Endodermal cell (in vitro differentiated cells): ENCODE measurements around the gene MIXL1. TPM values are rescaled to one million over a fixed set of nuclear protein-coding genes. Genes with fewer than 3 reads are reported as not detected.

ENCODE experiments used
- DNase-seq: peaks from one replicate; pipeline ENCODE4 v3.0.0-alpha.2; 2017
- H3K27ac ChIP-seq: 2 replicates; pipeline ENCODE4 v1.5.1; 2013; ENCODE audit warnings: mild to moderate bottlenecking, low read depth, low read length, moderate library complexity
- H3K27me3 ChIP-seq: 2 replicates; pipeline ENCODE4 v1.6.1; 2013; ENCODE audit warnings: mild to moderate bottlenecking, low read length, moderate library complexity; ENCODE audit not compliant: insufficient read depth, control insufficient read depth, poor library complexity, severe bottlenecking
- H3K36me3 ChIP-seq: 2 replicates; pipeline ENCODE4 v1.7.0; 2013; ENCODE audit warnings: mild to moderate bottlenecking, low read length, moderate library complexity; ENCODE audit not compliant: control insufficient read depth, insufficient read depth
- H3K4me1 ChIP-seq: one replicate; pipeline ENCODE4 v1.7.0; 2013; ENCODE audit warnings: low read length; ENCODE audit not compliant: control insufficient read depth, insufficient read depth
- H3K4me3 ChIP-seq: 2 replicates; pipeline ENCODE4 v1.5.1; 2013; ENCODE audit warnings: mild to moderate bottlenecking, low read length, moderate library complexity
- H3K9ac ChIP-seq: 2 replicates; pipeline ENCODE4 v1.6.1; 2013; ENCODE audit warnings: mild to moderate bottlenecking, low read length, moderate library complexity; ENCODE audit not compliant: poor library complexity, severe bottlenecking; ENCODE audit errors: extremely low read depth
- H3K9me3 ChIP-seq: 2 replicates; pipeline ENCODE4 v1.6.1; 2013; ENCODE audit warnings: mild to moderate bottlenecking, low read length, moderate library complexity; ENCODE audit not compliant: control insufficient read depth
- H3K27ac Mint-ChIP-seq: 2 replicates; pipeline ENCODE4 v1.8.0; 2020; ENCODE audit warnings: mixed read lengths
- H3K27me3 Mint-ChIP-seq: 2 replicates; pipeline ENCODE4 v1.8.0; 2021; ENCODE audit warnings: mild to moderate bottlenecking, mixed read lengths; ENCODE audit not compliant: insufficient read depth
- H3K36me3 Mint-ChIP-seq: 2 replicates; pipeline ENCODE4 v1.8.0; 2020; ENCODE audit warnings: low read depth, mixed read lengths
- H3K4me1 Mint-ChIP-seq: 2 replicates; pipeline ENCODE4 v1.8.0; 2020; ENCODE audit warnings: mixed read lengths
- H3K4me3 Mint-ChIP-seq: 2 replicates; pipeline ENCODE4 v1.8.0; 2020; ENCODE audit warnings: mild to moderate bottlenecking, moderate library complexity, mixed read lengths
- H3K9me3 Mint-ChIP-seq: 2 replicates; pipeline ENCODE4 v1.8.0; 2020; ENCODE audit warnings: mild to moderate bottlenecking, mixed read lengths
- CTCF ChIP-seq: fragments of 200-600 bp; sonication (generic); conservative IDR thresholded peaks from 2 replicates; pipeline ENCODE4 v1.5.0; 2021; ENCODE audit warnings: antibody characterized with exemption, mild to moderate bottlenecking
- WGBS, 2 experiments: methylation state at CpG; one replicate each; pipeline versions ENCODE4 v1.1.5 to v1.1.7; 2013; ENCODE audit warnings: missing lambda C conversion rate in 2 of 2, mixed read lengths in 1 of 2; ENCODE audit not compliant: insufficient coverage in 1 of 2, insufficient read length in 1 of 2; 5-methylcytosine and 5-hydroxymethylcytosine counted together
- total RNA-seq, 2 donors: library from RNA; stranded (reverse); fragmentation: NEBNext Ultra II Directional in 1 of 2; extraction: Animal tissue kit (Norgen Biotek cat#: 25700) in 1 of 2; gene quantifications; 2 replicates in 1 of 2; 3 replicates in 1 of 2; pipeline ENCODE4 v1.2.1, GENCODE V29; 2021

Gene MIXL1
- total RNA-seq, 2 donors from 2014 or later, result 16.8 to 86.3 TPM

GRCh38 chr1:226207048-226207447 lies 16.4 kb upstream of the MIXL1 start:
- Mint-ChIP-seq H3K36me3 (no peaks in the 10 kb centered on the region), H3K9me3 (no peaks in the 10 kb centered on the region), H3K27me3 (no peaks in the 10 kb centered on the region), H3K27ac (no peak overlapping the region), H3K4me1 (peaks cover 51% of the 10 kb centered on the region), H3K4me3 (no peak overlapping the region)
- Histone ChIP-seq H3K4me3 (no peak overlapping the region), H3K36me3 (no peaks in the 10 kb centered on the region), H3K9ac (no peak overlapping the region), H3K27ac (no peak overlapping the region), H3K4me1 (peaks cover 23% of the 10 kb centered on the region), H3K9me3 (no peaks in the 10 kb centered on the region), H3K27me3 (no peaks in the 10 kb centered on the region)
- no peak for TF ChIP-seq CTCF
- no peak for DNase-seq
- 89 to 98% methylated on average over 5 of the region's 5 CpGs for WGBS, 2 experiments

GRCh38 chr1:226209307-226210059 lies 14.0 kb upstream of the MIXL1 start:
- no peaks in the 10 kb centered on the region for H3K27me3 Mint-ChIP-seq
- no peaks in the 10 kb centered on the region for H3K36me3 Mint-ChIP-seq

GRCh38 chr1:226210571-226211176 lies 12.8 kb upstream of the MIXL1 start:
- peak overlapping the region; percentile 30 for H3K27ac ChIP-seq
- no peak overlapping the region for H3K9ac ChIP-seq
- H3K4me1 ChIP-seq, result peaks cover 33% of the 10 kb centered on the region
- H3K27me3 ChIP-seq, result no peaks in the 10 kb centered on the region
- Mint-ChIP-seq H3K9me3 (no peaks in the 10 kb centered on the region), H3K4me3 (peak overlapping the region; percentile 7), H3K4me1 (peaks cover 51% of the 10 kb centered on the region), H3K36me3 (no peaks in the 10 kb centered on the region), H3K27ac (peak overlapping the region; percentile 73), H3K27me3 (no peaks in the 10 kb centered on the region)
- H3K4me3 ChIP-seq, result peak overlapping the region; percentile 50
- 8 to 18% methylated on average over 5 to 7 of the region's 7 CpGs for WGBS, 2 experiments
- peak; percentile 93 for DNase-seq
- H3K36me3 ChIP-seq, result no peaks in the 10 kb centered on the region
- no peak for TF ChIP-seq CTCF
- H3K9me3 ChIP-seq, result no peaks in the 10 kb centered on the region

More at GRCh38 chr1:226209307-226210059, 14.0 kb upstream of the MIXL1 start:
- Mint-ChIP-seq H3K4me1 (peaks cover 41% of the 10 kb centered on the region), H3K9me3 (no peaks in the 10 kb centered on the region), H3K27ac (no peak overlapping the region), H3K4me3 (no peak overlapping the region)
- no peak for TF ChIP-seq CTCF
- WGBS, 2 experiments, result 93 to 95% methylated on average over 16 to 17 of the region's 17 CpGs
- Histone ChIP-seq H3K4me1 (peaks cover 24% of the 10 kb centered on the region), H3K4me3 (no peak overlapping the region), H3K27ac (no peak overlapping the region), H3K9ac (no peak overlapping the region), H3K9me3 (no peaks in the 10 kb centered on the region), H3K27me3 (no peaks in the 10 kb centered on the region), H3K36me3 (no peaks in the 10 kb centered on the region)
- DNase-seq, result peak; percentile 56
